DND-41 (cell line): ENCODE results near the gene DVL1.

Experiments
- ATAC-seq: fragments of 200-7000 bp; cut with Tn5 transposase; 3 replicates; pipeline ENCODE4 v1.9.1; 2021; ENCODE audit warnings: low read depth; ENCODE audit not compliant: insufficient read depth
- DNase-seq: peaks from one replicate; pipeline ENCODE4 v3.0.0-alpha.2; 2020
- H2AFZ ChIP-seq: 2 replicates; pipeline ENCODE4 v1.6.0; 2012; ENCODE audit warnings: low read depth, low read length
- H3K27ac ChIP-seq: 2 replicates; pipeline ENCODE4 v1.5.1; 2012; ENCODE audit warnings: low read length, inconsistent platforms
- H3K27me3 ChIP-seq: fragments of 200-600 bp; sonication (generic); 2 replicates; pipeline ENCODE4 v1.6.0; 2012; ENCODE audit warnings: low read length, mild to moderate bottlenecking, inconsistent platforms; ENCODE audit not compliant: insufficient read depth, poor library complexity
- H3K36me3 ChIP-seq: 2 replicates; pipeline ENCODE4 v1.5.1; 2012; ENCODE audit warnings: low read length, inconsistent platforms; ENCODE audit not compliant: insufficient read depth
- H3K4me1 ChIP-seq: 2 replicates; pipeline ENCODE4 v1.5.1; 2012; ENCODE audit warnings: mild to moderate bottlenecking, low read length; ENCODE audit not compliant: insufficient read depth
- H3K4me2 ChIP-seq: 2 replicates; pipeline ENCODE4 v1.6.0; 2012; ENCODE audit warnings: mild to moderate bottlenecking, moderate library complexity, low read length, inconsistent platforms; ENCODE audit not compliant: insufficient read depth
- H3K4me3 ChIP-seq, 2 experiments: fragments of 200-600 bp in 1 of 2; shearing (Covaris generic) in 1 of 2; 2 replicates each; pipeline ENCODE4 v1.5.1; 2012 to 2016; ENCODE audit warnings: inconsistent platforms in 2 of 2, low read length in 2 of 2, mild to moderate bottlenecking in 2 of 2, low read depth in 1 of 2, moderate library complexity in 1 of 2
- H3K79me2 ChIP-seq: 2 replicates; pipeline ENCODE4 v1.6.0; 2012; ENCODE audit warnings: low read length, inconsistent platforms; ENCODE audit not compliant: insufficient read depth
- H3K9ac ChIP-seq: 2 replicates; pipeline ENCODE4 v1.6.0; 2012; ENCODE audit warnings: low read depth, mild to moderate bottlenecking, inconsistent platforms, low read length, moderate library complexity
- H3K9me3 ChIP-seq: 2 replicates; pipeline ENCODE4 v1.5.1; 2012; ENCODE audit warnings: low read length, moderate library complexity, mild to moderate bottlenecking, inconsistent platforms; ENCODE audit not compliant: insufficient read depth, severe bottlenecking
- H4K20me1 ChIP-seq: 2 replicates; pipeline ENCODE4 v1.6.0; 2012; ENCODE audit warnings: low read length; ENCODE audit not compliant: insufficient read depth
- EZH2 ChIP-seq: IDR thresholded peaks from 3 replicates; pipeline ENCODE4 v1.6.1; 2012; ENCODE audit warnings: borderline replicate concordance, low read depth, mild to moderate bottlenecking, moderate library complexity, low read length, inconsistent platforms; ENCODE audit not compliant: severe bottlenecking
- TF ChIP-seq, protein P1 (sequence below): IDR thresholded peaks from 2 replicates; pipeline ENCODE4 v1.5.1; 2012; ENCODE audit warnings: borderline replicate concordance, low read length, moderate library complexity, mild to moderate bottlenecking; ENCODE audit not compliant: poor library complexity, severe bottlenecking; ENCODE audit errors: extremely low read depth

Gene DVL1

GRCh38 chr1:1295154-1295923 is 53.9 kb downstream of the DVL1 start:
- Histone ChIP-seq H3K4me3 (no peak overlapping the region), H3K9ac (no peak overlapping the region), H3K36me3 (peaks cover 16% of the 10 kb centered on the region; the same call in 1 of the 2 replicates), H4K20me1 (peaks cover 32% of the 10 kb centered on the region), H3K27ac (no peak overlapping the region), H3K9me3 (no peaks in the 10 kb centered on the region), H3K27me3 (no peaks in the 10 kb centered on the region), H3K4me1 (no peaks in the 10 kb centered on the region), H3K4me2 (no peak overlapping the region), H2AFZ (no peak overlapping the region), H3K79me2 (no peaks in the 10 kb centered on the region)
- no peak for ATAC-seq
- no peak for DNase-seq
- TF ChIP-seq, protein P1, sequence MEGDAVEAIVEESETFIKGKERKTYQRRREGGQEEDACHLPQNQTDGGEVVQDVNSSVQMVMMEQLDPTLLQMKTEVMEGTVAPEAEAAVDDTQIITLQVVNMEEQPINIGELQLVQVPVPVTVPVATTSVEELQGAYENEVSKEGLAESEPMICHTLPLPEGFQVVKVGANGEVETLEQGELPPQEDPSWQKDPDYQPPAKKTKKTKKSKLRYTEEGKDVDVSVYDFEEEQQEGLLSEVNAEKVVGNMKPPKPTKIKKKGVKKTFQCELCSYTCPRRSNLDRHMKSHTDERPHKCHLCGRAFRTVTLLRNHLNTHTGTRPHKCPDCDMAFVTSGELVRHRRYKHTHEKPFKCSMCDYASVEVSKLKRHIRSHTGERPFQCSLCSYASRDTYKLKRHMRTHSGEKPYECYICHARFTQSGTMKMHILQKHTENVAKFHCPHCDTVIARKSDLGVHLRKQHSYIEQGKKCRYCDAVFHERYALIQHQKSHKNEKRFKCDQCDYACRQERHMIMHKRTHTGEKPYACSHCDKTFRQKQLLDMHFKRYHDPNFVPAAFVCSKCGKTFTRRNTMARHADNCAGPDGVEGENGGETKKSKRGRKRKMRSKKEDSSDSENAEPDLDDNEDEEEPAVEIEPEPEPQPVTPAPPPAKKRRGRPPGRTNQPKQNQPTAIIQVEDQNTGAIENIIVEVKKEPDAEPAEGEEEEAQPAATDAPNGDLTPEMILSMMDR: no peak
- TF ChIP-seq EZH2: no peak

DNA sequence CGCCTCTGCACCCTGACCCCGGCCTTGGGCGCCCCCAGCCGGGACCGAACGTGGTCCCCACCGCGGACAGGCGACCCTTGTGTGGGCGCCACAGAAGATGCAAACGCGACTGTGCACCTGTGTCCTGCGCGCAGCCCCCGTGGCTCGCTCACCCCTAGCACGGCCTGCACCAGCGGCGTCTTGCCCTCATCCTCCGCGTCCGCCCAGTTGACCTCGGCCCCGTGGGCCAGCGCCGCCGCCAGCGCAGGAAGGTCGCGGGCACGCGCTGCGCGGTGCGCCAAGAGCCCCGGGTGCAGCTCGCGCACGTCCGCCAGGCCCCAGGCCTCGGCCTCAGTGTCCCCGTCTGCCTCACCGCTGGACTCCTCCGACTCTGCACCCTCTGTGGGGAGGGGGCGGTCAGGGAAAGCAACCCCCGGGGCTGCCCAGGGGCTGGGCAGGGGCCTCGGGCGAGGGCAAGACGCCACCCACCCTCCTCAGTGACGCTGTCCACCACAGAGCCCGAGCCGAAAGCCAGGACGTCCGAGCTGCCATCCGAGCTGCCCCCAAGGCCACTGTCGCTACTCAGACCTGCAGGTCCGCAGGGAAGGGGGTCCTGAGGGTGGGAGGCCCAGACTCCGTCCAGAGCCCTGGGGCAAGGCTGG is 54.8 kb downstream of the DVL1 start:
- H3K4me3 ChIP-seq: no peak overlapping the region
- DNase-seq (no peak), ATAC-seq (no peak)
- no peaks in the 10 kb centered on the region for H3K4me1 ChIP-seq
- H3K27me3 ChIP-seq: no peaks in the 10 kb centered on the region
- no peak overlapping the region for H2AFZ ChIP-seq
- H4K20me1 ChIP-seq: peaks cover 22% of the 10 kb centered on the region
- no peak overlapping the region for H3K9ac ChIP-seq
- H3K36me3 ChIP-seq: peaks cover 16% of the 10 kb centered on the region; the same call in 1 of the 2 replicates
- no peak overlapping the region for H3K27ac ChIP-seq
- H3K79me2 ChIP-seq: no peaks in the 10 kb centered on the region
- H3K9me3 ChIP-seq: no peaks in the 10 kb centered on the region
- TF ChIP-seq, protein P1: no peak
- no peak for TF ChIP-seq EZH2
- H3K4me2 ChIP-seq: no peak overlapping the region

GRCh38 chr1:1293263-1294249 is 55.7 kb downstream of the DVL1 start:
- no peak overlapping the region for H3K4me2 ChIP-seq
- ATAC-seq (no peak), DNase-seq (no peak)
- no peaks in the 10 kb centered on the region for H3K4me1 ChIP-seq
- H3K27me3 ChIP-seq: no peaks in the 10 kb centered on the region
- H2AFZ ChIP-seq: no peak overlapping the region
- no peaks in the 10 kb centered on the region for H3K9me3 ChIP-seq
- peaks cover 11% of the 10 kb centered on the region; the same call in 1 of the 2 replicates for H3K36me3 ChIP-seq
- no peaks in the 10 kb centered on the region for H3K79me2 ChIP-seq
- H4K20me1 ChIP-seq: peaks cover 15% of the 10 kb centered on the region
- H3K9ac ChIP-seq: no peak overlapping the region
- H3K4me3 ChIP-seq: no peak overlapping the region
- TF ChIP-seq, protein P1: no peak
- no peak for TF ChIP-seq EZH2
- H3K27ac ChIP-seq: no peak overlapping the region
